HG03039 (cell line): ENCODE data around the gene TIA1.
"Not testable (repeated sequence)": the region's sequence is repeated elsewhere in the genome, so short reads cannot be mapped to it uniquely, and the experiment has no call there.

ENCODE experiments used
- ATAC-seq: cut with Tn5 transposase; IDR thresholded peaks from one replicate; pipeline ENCODE4 v1.9.1; 2021; ENCODE audit warnings: mild to moderate bottlenecking, moderate library complexity; ENCODE audit not compliant: unreplicated experiment

The TIA1 gene

GRCh38 chr2:70223305-70223704, 25.1 kb downstream of the TIA1 start:
- ATAC-seq, result not testable (repeated sequence)

GRCh38 chr2:70214953-70215549, 33.4 kb downstream of the TIA1 start:
- ATAC-seq, result no peak

GRCh38 chr2:70214365-70214764, 34.1 kb downstream of the TIA1 start:
- ATAC-seq, result no peak

- ATAC-seq, result no peak
Observed at GRCh38 chr2:70212298-70212932, 36.0 kb downstream of the TIA1 start.

GRCh38 chr2:70211595-70211994, 36.8 kb downstream of the TIA1 start:
- ATAC-seq, result no peak

- ATAC-seq, result no peak
Observed at GRCh38 chr2:70204452-70204851, 44.0 kb downstream of the TIA1 start.

GRCh38 chr2:70203086-70203485, 45.3 kb downstream of the TIA1 start:
- ATAC-seq, result no peak

- no peak for ATAC-seq
Observed at GRCh38 chr2:70202236-70202806, 46.1 kb downstream of the TIA1 start.

GRCh38 chr2:70201831-70202230, 46.6 kb downstream of the TIA1 start:
- ATAC-seq, result no peak

GRCh38 chr2:70201225-70201768, 47.1 kb downstream of the TIA1 start:
- ATAC-seq, result no peak

GRCh38 chr2:70199320-70199864, 49.0 kb downstream of the TIA1 start:
- ATAC-seq, result no peak

GRCh38 chr2:70192516-70192915, 55.9 kb downstream of the TIA1 start:
- ATAC-seq, result no peak

GRCh38 chr2:70191244-70191735, 57.1 kb downstream of the TIA1 start:
- no peak for ATAC-seq

- ATAC-seq, result peak; percentile 85
Observed at GRCh38 chr2:70190418-70191243, 57.8 kb downstream of the TIA1 start, which contains the start of gene C2orf42. Gene C2orf42, minus strand, starts transcription at chr2:70191019. Its CDS starts 9,034 bp downstream, at chr2:70181985.

- no peak for ATAC-seq
Observed at GRCh38 chr2:70188460-70188859, 60.0 kb downstream of the TIA1 start.

GRCh38 chr2:70187170-70187569, 61.3 kb downstream of the TIA1 start:
- ATAC-seq, result not testable (repeated sequence)

GRCh38 chr2:70182689-70183088, 65.7 kb downstream of the TIA1 start:
- ATAC-seq, result no peak

GRCh38 chr2:70181363-70181956, 67.0 kb downstream of the TIA1 start:
- ATAC-seq, result peak; percentile 77

- ATAC-seq, result no peak
Observed at GRCh38 chr2:70173520-70173919, 74.9 kb downstream of the TIA1 start.

- ATAC-seq, result not testable (repeated sequence)
Observed at GRCh38 chr2:70169654-70170245, 78.7 kb downstream of the TIA1 start.
